ENCODE measurements around the gene FXN.

Gene FXN

DNA sequence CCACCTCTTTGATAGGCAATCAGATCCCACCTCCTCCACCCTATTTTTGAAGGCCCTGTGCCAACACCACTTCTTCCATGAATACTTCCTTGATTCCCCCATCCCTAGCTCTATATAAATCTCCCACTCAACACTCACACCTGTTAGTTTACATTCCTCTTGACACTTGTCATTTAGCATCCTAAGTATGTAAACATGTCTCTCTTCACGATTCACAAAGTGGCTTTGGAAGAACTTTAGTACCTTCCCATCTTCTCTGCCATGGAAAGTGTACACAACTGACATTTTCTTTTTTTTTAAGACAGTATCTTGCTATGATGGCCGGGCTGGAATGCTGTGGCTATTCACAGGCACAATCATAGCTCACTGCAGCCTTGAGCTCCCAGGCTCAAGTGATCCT, 1.5 kb upstream of the FXN start:
- no peak for DNase-seq (ENCODE audit: low read depth)
- H3K4me3 ChIP-seq (ENCODE audit: low read depth, low read length) = no peak overlapping the region
- TF ChIP-seq CTCF (IDR thresholded peaks at IDR 0.05; ENCODE audit: control insufficient read depth, extremely low read depth, insufficient read depth) = no peak

GRCh38 chr9:69036309-69036708, 757 bp downstream of the FXN start:
- no peak for DNase-seq (ENCODE audit: low read depth)
- no peak for TF ChIP-seq CTCF (IDR thresholded peaks at IDR 0.05; ENCODE audit: control insufficient read depth, extremely low read depth, insufficient read depth)
- H3K4me3 ChIP-seq (ENCODE audit: low read depth, low read length) = peak overlapping the region; percentile 89

GRCh38 chr9:69036799-69037198, 1.2 kb downstream of the FXN start:
- DNase-seq (ENCODE audit: low read depth) = no peak
- peak overlapping the region; percentile 89 for H3K4me3 ChIP-seq (ENCODE audit: low read depth, low read length)
- TF ChIP-seq CTCF (IDR thresholded peaks at IDR 0.05; ENCODE audit: control insufficient read depth, extremely low read depth, insufficient read depth) = no peak

GRCh38 chr9:69040646-69041045, 5.1 kb downstream of the FXN start:
- no peak for TF ChIP-seq CTCF (IDR thresholded peaks at IDR 0.05; ENCODE audit: control insufficient read depth, extremely low read depth, insufficient read depth)
- DNase-seq (ENCODE audit: low read depth) = no peak
- H3K4me3 ChIP-seq (ENCODE audit: low read depth, low read length) = no peak overlapping the region

DNA sequence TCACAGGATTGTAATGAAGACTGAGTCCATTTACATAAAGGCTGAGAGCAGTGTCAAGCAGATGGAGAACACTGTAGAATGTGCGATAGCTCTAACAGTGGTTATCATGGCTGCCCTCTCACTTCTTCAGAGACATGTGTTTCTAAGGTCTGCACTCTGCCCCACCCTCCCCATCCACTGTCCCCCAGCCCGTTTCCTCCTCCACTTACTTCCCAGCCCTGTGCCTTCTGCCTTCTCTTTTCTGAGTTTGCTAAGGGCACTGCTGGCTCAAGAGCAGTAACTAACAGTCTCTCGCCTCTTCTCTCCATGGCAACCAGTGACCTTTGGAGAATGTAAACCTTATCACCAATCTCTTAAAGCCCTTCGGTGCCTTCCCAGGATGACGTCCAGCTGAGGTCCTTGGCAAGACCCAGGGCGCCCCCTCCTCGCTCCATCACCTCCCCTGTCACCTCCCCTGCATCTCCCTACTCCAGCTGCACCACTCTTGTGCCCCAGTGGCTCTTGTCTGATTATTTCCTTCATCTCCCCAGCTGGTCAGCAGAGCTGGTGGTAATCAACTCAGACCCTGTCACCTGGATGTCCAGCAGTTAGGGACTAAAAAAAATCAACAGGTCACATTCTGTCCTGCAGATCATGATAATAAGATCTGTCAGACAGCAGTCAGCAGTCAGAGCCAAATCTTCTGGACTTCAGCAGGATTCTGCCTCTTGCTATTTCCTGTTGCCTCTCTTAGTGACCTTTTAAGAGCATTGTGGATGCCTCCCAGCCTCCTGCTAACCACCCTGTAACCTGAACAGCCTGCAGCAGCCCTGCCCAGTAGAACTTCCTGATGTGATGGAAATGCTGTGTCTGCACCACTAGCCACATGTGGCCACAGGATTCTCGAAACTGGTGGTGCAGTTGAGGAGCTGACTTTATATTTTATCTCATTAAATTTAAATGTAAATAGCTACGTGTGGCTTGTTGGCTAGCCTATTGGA, 9.0 kb downstream of the FXN start:
- no peak overlapping the region for H3K4me3 ChIP-seq (ENCODE audit: low read depth, low read length)
- DNase-seq (ENCODE audit: low read depth) = no peak
- no peak for TF ChIP-seq CTCF (IDR thresholded peaks at IDR 0.05; ENCODE audit: control insufficient read depth, extremely low read depth, insufficient read depth)

DNA sequence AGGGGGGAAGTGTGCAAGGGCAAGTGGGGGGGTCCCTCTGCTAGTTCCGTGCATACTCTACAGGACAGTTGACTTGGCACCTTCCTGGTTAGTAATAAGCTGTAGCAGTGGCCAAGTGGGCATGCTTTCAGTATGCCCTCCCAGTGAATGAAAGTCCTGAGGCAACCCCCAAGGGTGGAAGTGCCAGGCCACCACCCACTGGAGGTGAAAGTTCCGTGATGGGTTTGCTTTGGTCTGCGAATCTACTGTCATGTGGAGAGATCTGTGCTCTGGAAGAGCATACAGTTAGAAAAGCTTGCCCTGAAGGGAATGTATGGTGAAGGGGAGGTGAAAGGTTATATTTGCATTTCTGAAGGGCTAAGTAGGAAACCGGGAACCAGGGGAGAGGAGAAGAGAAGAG, 10.3 kb downstream of the FXN start:
- H3K4me3 ChIP-seq (ENCODE audit: low read depth, low read length) = no peak overlapping the region
- no peak for DNase-seq (ENCODE audit: low read depth)
- TF ChIP-seq CTCF (IDR thresholded peaks at IDR 0.05; ENCODE audit: control insufficient read depth, extremely low read depth, insufficient read depth) = no peak

Data from LNCaP clone FGC (cell line).